ENCODE measurements around the gene SLC25A24. TPM values are rescaled to one million over a fixed set of nuclear protein-coding genes. Genes with fewer than 3 reads are reported as not detected.
A peak's percentile ranks its signal among the peaks of the same experiment; 100 is the strongest.
"Not testable (repeated sequence)": the region's sequence is repeated elsewhere in the genome, so short reads cannot be mapped to it uniquely, and the experiment has no call there.

SLC25A24 gene
- total RNA-seq, 2 experiments from 2014 or later = 7.4 to 8.2 TPM

DNA sequence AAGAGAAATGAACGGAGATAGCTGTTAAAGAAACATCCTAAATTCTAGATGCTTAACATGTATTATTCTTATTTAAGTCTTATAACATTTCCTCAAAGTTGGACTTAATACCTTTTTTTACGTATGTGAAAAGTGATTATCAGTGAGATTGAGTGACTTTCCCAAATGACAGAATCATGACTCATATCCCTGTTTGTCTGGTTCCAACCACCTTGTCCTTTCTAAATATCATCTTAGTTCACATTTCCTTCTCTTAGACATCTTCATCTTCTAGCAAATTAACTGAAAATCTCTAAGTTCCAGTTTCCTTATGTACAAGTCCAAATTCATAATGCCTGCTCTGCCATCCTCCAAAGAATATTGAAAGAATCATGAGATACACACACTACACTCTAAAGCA lies 16.9 kb upstream of the SLC25A24 start:
- H3K27ac Mint-ChIP-seq; DNase-seq; POLR2A ChIA-PET; H3K27me3 Mint-ChIP-seq; H3K36me3 Mint-ChIP-seq (ENCODE audit: low read depth); H3K9me3 Mint-ChIP-seq; H3K4me3 Mint-ChIP-seq: not testable (repeated sequence)
- peak; percentile 27 for ATAC-seq
- intact Hi-C loops (cut with micrococcal nuclease) = loop anchor here (10.0 kb wide), 1 partner anchor 338 kb away; no protein-coding TSS in a partner anchor
- CTCF ChIA-PET = interaction anchor here (1.3 kb wide), 1 partner anchor 344 kb away, joined by 5 read pairs; no protein-coding TSS in a partner anchor
- peaks cover 15% of the 10 kb centered on the region for H3K4me1 Mint-ChIP-seq (ENCODE audit: low read depth)

DNA sequence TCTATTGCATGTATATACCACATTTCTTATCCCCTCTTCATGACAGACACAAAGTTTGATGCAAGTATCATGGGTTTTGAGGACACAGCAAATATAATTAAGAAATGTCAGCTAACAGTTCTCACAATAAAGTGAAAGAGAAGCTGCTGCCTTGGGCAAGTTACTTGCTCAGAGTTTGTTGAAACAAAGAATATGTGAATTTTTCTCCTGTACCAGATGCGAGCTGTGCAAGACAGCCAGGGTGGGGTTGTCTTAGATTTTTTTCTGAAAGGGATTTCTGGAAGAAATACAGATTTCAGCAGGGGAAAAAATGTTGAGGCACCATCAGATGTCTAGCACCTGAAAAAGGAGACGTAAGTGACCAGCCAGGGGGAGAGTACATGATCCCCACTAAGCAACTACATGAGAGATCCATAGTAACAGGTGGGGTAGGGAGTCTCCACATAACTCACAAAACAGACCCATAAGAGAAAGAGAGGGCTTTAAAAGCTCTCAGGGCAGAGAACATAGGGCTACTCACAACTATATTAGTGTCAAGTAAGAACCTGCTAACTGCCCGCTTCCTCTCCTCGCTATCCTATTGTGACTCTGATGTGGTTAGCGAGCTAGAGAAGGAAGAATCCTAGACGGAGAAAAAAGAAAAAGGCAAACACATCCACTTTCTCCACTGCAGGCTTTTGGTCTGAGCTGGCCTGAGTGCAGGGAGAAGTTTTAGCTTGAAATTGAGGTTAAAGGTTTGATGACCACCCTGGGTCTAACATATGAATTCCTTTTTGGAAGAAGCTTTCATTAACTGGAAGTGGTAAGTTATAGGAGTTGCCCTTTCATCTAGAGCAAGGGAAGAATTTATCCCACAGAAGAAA lies 16.1 kb upstream of the SLC25A24 start:
- not testable (repeated sequence) for ATAC-seq
- CTCF ChIA-PET = interaction anchor here (1.3 kb wide), 1 partner anchor 345 kb away, joined by 5 read pairs; no protein-coding TSS in a partner anchor

DNA sequence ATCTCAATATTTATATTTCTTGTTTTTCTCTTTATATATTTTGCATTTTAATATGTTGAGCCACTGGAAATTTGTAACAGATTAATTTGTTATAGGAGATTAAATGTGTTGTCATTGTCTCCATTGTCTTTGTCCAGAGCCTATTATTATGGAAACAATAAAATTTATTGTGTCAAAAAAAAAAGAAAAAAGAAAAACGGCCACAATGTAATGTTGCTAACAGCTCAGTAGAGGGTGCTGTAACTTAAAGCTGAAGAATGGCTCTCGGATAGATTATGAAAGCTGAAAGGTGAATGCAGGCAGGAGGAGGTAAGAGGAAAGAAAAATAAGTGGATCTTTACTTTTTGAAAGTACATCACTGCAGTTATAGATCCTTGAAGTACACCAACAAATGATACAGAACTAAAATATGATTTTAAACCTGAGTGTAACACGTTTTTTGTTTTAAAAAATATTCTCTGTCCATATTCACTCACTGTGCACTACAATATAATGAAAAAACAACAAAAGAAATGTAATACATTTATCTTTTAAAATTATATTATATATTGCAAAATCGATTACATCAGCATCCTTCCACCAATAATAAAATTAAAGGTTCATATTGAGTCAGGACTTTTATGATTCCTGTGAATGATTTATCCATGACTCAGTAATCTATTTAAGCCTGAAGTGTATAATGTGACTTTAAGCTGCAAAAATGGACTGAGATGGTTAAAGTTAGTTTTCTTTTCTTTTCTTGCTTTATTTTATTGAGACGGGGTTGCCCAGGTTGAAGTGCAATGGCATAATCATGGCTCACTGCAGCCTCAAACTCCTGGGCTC lies 14.7 kb upstream of the SLC25A24 start:
- intact Hi-C loops (cut with micrococcal nuclease) = loop anchor here (10.0 kb wide), 1 partner anchor 340 kb away; no protein-coding TSS in a partner anchor
- TF ChIP-seq, protein P1, sequence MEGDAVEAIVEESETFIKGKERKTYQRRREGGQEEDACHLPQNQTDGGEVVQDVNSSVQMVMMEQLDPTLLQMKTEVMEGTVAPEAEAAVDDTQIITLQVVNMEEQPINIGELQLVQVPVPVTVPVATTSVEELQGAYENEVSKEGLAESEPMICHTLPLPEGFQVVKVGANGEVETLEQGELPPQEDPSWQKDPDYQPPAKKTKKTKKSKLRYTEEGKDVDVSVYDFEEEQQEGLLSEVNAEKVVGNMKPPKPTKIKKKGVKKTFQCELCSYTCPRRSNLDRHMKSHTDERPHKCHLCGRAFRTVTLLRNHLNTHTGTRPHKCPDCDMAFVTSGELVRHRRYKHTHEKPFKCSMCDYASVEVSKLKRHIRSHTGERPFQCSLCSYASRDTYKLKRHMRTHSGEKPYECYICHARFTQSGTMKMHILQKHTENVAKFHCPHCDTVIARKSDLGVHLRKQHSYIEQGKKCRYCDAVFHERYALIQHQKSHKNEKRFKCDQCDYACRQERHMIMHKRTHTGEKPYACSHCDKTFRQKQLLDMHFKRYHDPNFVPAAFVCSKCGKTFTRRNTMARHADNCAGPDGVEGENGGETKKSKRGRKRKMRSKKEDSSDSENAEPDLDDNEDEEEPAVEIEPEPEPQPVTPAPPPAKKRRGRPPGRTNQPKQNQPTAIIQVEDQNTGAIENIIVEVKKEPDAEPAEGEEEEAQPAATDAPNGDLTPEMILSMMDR (IDR thresholded peaks at IDR 0.05) = peak; percentile 78
- POLR2A ChIA-PET; H3K27ac Mint-ChIP-seq; H3K9me3 Mint-ChIP-seq; H3K36me3 Mint-ChIP-seq (ENCODE audit: low read depth); H3K4me3 Mint-ChIP-seq; DNase-seq: not testable (repeated sequence)
- CTCF ChIA-PET = interaction anchor here (0.6 to 0.9 kb wide), 2 partner anchors 423 to 429 kb away, joined by 3 read pairs; no protein-coding TSS in a partner anchor
- H3K4me1 Mint-ChIP-seq (ENCODE audit: low read depth) = peaks cover 19% of the 10 kb centered on the region
- peak; percentile 85 for ATAC-seq
- H3K27me3 Mint-ChIP-seq = peaks cover 11% of the 10 kb centered on the region

More for the DNA sequence above, 16.1 kb upstream of the SLC25A24 start:
- H3K27me3 Mint-ChIP-seq = peaks cover 10% of the 10 kb centered on the region
- POLR2A ChIA-PET; H3K27ac Mint-ChIP-seq; H3K36me3 Mint-ChIP-seq (ENCODE audit: low read depth); DNase-seq; H3K4me3 Mint-ChIP-seq; H3K9me3 Mint-ChIP-seq: not testable (repeated sequence)
- intact Hi-C loops (cut with micrococcal nuclease) = loop anchor here (10.0 kb wide), 1 partner anchor 339 kb away; no protein-coding TSS in a partner anchor
- H3K4me1 Mint-ChIP-seq (ENCODE audit: low read depth) = peaks cover 17% of the 10 kb centered on the region

DNA sequence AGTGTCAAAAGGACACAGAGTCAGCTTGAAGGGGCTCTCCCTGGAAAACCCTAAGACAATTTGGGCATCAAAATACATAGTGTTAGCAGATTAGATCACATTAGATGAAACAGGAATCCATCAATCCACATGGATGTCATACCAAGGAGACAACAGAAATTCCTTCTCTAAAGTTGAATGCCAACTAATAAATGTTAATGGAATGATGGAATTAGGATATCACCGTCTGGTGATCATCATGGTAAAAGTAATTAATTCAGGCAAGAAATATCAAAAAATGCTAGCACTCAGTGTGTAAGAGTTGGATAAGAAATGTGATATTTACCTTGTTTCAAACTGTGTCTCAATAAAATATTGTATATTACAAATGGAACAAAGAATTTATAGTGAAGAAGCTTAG lies 10.9 kb upstream of the SLC25A24 start:
- Mint-ChIP-seq H3K36me3 (ENCODE audit: low read depth) (no peaks in the 10 kb centered on the region), H3K27me3 (peaks cover 30% of the 10 kb centered on the region), H3K4me1 (ENCODE audit: low read depth) (peaks cover 12% of the 10 kb centered on the region), H3K27ac (no peak overlapping the region), H3K9me3 (no peaks in the 10 kb centered on the region), H3K4me3 (no peak overlapping the region)
- ChIA-PET POLR2A (no interaction called here), CTCF (interaction anchor here (1.1 to 1.2 kb wide), 2 partner anchors 9 to 11 kb away, joined by 3 read pairs; partner anchors contain the start of gene SLC25A24)
- ATAC-seq = no peak
- no peak for DNase-seq
- TF ChIP-seq, protein P1 (IDR thresholded peaks at IDR 0.05) = no peak
- intact Hi-C loops (cut with micrococcal nuclease) = loop anchor here (10.0 kb wide), 1 partner anchor 344 kb away; no protein-coding TSS in a partner anchor

DNA sequence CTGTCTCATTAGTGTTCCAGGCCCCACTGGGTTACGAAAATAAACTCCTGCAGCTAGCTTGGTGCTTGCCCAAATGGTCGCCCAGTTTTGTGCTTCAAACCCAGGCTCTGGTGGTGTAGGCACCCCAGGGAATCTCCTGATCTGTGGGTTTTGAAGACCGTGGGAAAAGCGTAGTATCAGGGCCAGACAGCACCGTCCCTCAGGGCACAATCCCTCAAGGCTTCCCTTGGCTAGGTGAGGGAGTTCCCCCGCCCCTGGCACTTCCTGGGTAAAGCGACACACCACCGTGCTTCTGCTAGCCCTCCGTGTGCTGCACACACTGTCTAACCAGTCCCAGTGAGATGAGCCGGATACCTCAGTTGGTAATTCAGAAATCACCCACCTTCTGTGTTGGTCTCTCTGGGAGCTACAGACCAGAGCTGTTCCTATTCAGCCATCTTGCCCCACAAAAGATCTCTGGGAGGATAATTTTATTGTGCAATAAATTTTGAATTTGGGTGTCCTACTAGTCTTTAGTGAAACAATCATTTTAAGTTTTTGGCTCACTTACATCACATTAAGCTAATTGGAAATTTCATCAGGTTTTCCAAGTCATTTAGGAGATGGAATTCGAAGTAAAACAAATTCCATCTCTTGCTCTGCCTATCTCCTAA lies 9.4 kb upstream of the SLC25A24 start:
- intact Hi-C loops (cut with micrococcal nuclease) = loop anchor here (10.0 kb wide), 1 partner anchor 345 kb away; no protein-coding TSS in a partner anchor
- no peaks in the 10 kb centered on the region for H3K9me3 Mint-ChIP-seq
- DNase-seq (peak; percentile 44), ATAC-seq (peak; percentile 80)
- ChIA-PET CTCF (interaction anchor here (1.8 kb wide), 1 partner anchor 9 kb away, joined by 4 read pairs; the partner anchor contains the start of gene SLC25A24), POLR2A (no interaction called here)
- peaks cover 30% of the 10 kb centered on the region for H3K27me3 Mint-ChIP-seq
- TF ChIP-seq, protein P1 (IDR thresholded peaks at IDR 0.05) = no peak
- H3K27ac Mint-ChIP-seq = no peak overlapping the region
- peaks cover 10% of the 10 kb centered on the region for H3K4me1 Mint-ChIP-seq (ENCODE audit: low read depth)
- H3K4me3 Mint-ChIP-seq = no peak overlapping the region
- H3K36me3 Mint-ChIP-seq (ENCODE audit: low read depth) = no peaks in the 10 kb centered on the region

Measured in activated CD8-positive, alpha-beta T cell treated with anti-CD3 and anti-CD28 coated beads for 36 hours (primary cell).